Measurements from ENCODE around the gene HPCAL1.

DNA sequence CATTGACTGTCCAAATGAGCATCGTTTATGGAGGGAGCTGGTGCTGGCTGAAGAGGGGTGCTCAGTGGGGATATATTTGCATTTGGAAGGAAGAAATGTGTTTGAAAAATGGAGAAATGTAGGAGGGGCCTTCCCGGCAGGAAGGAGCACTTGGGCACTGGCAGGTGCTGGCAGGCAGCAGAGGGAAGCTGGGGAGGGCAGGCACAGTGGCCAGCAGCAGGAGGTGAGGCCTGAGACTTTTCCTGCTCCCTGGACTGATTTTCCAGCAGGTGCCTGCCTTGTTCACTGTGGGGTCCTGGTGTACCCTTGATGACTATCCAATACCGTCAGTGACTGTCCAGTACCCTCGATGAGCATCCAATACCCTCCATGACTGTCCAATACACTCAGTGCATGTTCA is 20.8 kb upstream of the HPCAL1 start:
- TF ChIP-seq, protein P1, sequence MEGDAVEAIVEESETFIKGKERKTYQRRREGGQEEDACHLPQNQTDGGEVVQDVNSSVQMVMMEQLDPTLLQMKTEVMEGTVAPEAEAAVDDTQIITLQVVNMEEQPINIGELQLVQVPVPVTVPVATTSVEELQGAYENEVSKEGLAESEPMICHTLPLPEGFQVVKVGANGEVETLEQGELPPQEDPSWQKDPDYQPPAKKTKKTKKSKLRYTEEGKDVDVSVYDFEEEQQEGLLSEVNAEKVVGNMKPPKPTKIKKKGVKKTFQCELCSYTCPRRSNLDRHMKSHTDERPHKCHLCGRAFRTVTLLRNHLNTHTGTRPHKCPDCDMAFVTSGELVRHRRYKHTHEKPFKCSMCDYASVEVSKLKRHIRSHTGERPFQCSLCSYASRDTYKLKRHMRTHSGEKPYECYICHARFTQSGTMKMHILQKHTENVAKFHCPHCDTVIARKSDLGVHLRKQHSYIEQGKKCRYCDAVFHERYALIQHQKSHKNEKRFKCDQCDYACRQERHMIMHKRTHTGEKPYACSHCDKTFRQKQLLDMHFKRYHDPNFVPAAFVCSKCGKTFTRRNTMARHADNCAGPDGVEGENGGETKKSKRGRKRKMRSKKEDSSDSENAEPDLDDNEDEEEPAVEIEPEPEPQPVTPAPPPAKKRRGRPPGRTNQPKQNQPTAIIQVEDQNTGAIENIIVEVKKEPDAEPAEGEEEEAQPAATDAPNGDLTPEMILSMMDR (IDR thresholded peaks at IDR 0.05) = no peak
- no peak for TF ChIP-seq POLR2A (IDR thresholded peaks at IDR 0.05)

All from testis (tissue), 2 donors.